ENCODE results near the gene MRTFB. TPM values are rescaled to one million over a fixed set of nuclear protein-coding genes. Genes with fewer than 3 reads are reported as not detected.

Gene MRTFB
- total and polyA plus RNA-seq, 2 donors (not counting 3 experiments of a cell fraction or from before 2014, with no cell fraction given): 19.6 to 49.5 TPM

- H3K9me1 ChIP-seq (replicated peaks; ENCODE audit: control insufficient read depth, extremely low read depth, insufficient read depth, low read length): no peaks in the 10 kb centered on the region
- no peaks in the 10 kb centered on the region for H3K9me3 ChIP-seq (replicated peaks; ENCODE audit: control insufficient read depth, insufficient read depth, low read length)
- H3K79me2 ChIP-seq (ENCODE audit: control insufficient read depth, insufficient read depth, low read length): peaks cover 5% of the 10 kb centered on the region
- ChIA-PET POLR2A (no interaction called here), CTCF (interaction anchor here (2.1 to 3.8 kb wide), 3 partner anchors 230 to 375 kb away, joined by 5 to 33 read pairs (median 15); no protein-coding TSS in a partner anchor)
- no peak overlapping the region for H3K4me2 ChIP-seq (ENCODE audit: insufficient read depth, low read length)
- dilution Hi-C loops (cut with MboI; ENCODE audit: extremely low pct_ligation_motif_present, low sequenced_read_pairs): no loop called here
- no peaks in the 10 kb centered on the region for H3K27me3 ChIP-seq (ENCODE audit: control insufficient read depth in 2 of 2, insufficient read depth in 2 of 2, low read length in 2 of 2)
- peaks cover 9% of the 10 kb centered on the region for H3K4me1 ChIP-seq (ENCODE audit: control insufficient read depth, extremely low read depth, insufficient read depth, low read length)
- H3K4me3 ChIP-seq (replicated peaks in 1 of 3; ENCODE audit: insufficient read depth in 1 of 3, low read depth in 1 of 3, low read length in 3 of 3): no peak overlapping the region
- H4K20me1 ChIP-seq (replicated peaks; ENCODE audit: control insufficient read depth, extremely low read depth, insufficient read depth, low read length): no peaks in the 10 kb centered on the region
- FAIRE-seq (no peak), DNase-seq (ENCODE audit: low read depth, low spot score) (no peak)
- TF ChIP-seq POLR2AphosphoS5 (IDR thresholded peaks at IDR 0.05; ENCODE audit: insufficient read depth, low read depth, low read length) (no peak), MYC (IDR thresholded peaks at IDR 0.05; ENCODE audit: low read depth, low read length) (no peak), JUN (IDR thresholded peaks at IDR 0.05; ENCODE audit: borderline replicate concordance, insufficient read depth, insufficient read length, low read depth) (no peak), MAX (IDR thresholded peaks at IDR 0.05; ENCODE audit: insufficient read depth, insufficient read length) (no peak), EZH2 (IDR thresholded peaks at IDR 0.05; ENCODE audit: borderline replicate concordance, low read depth, low read length, severe bottlenecking) (no peak), POLR2A (IDR thresholded peaks at IDR 0.05; ENCODE audit: low read depth, low read length) (no peak), GATA2 (IDR thresholded peaks at IDR 0.05; ENCODE audit: insufficient read depth, insufficient read length, low read depth, low read length) (no peak), CTCF (IDR thresholded peaks at IDR 0.05; ENCODE audit: extremely low read depth in 1 of 2, insufficient read depth in 1 of 2, low read depth in 1 of 2, low read length in 2 of 2) (no peak), FOS (IDR thresholded peaks at IDR 0.05; ENCODE audit: borderline replicate concordance, insufficient read depth, low read length) (no peak)
- intact Hi-C loops (cut with micrococcal nuclease): no loop called here
- no peak overlapping the region for H3K9ac ChIP-seq (replicated peaks; ENCODE audit: extremely low read depth, insufficient read depth, low read length)
- no peaks in the 10 kb centered on the region for H3K36me3 ChIP-seq (ENCODE audit: control insufficient read depth in 2 of 2, extremely low read depth in 1 of 2, insufficient read depth in 2 of 2, low read length in 2 of 2)
- no TSS peak for BruUV-seq (replicated peaks)
- H2AFZ ChIP-seq (ENCODE audit: low read depth, low read length): no peak overlapping the region
- H3K27ac ChIP-seq (ENCODE audit: insufficient read depth, low read depth, low read length): no peak overlapping the region
These were observed 227.4 kb downstream of the MRTFB start for GRCh38 chr16:14298374-14299122.

Data from endothelial cell of umbilical vein (primary cell).